ENCODE measurements around the gene ARHGAP26.

- no peak for TF ChIP-seq SIN3A (IDR thresholded peaks at IDR 0.05; ENCODE audit: low read depth)
- no peak for TF ChIP-seq REST (IDR thresholded peaks at IDR 0.05; ENCODE audit: low read depth)
- TF ChIP-seq YY1 (IDR thresholded peaks at IDR 0.05; ENCODE audit: extremely low read depth, insufficient replicate concordance, low read depth, low read length), result no peak
- TF ChIP-seq ZNF274 (IDR thresholded peaks at IDR 0.05; ENCODE audit: low read depth, low read length), result no peak
- TF ChIP-seq ATF3 (IDR thresholded peaks at IDR 0.05), result no peak
- no peak for TF ChIP-seq CTCF (IDR thresholded peaks at IDR 0.05 in 2 of 3, conservative IDR thresholded peaks at IDR 0.05 in 1 of 3; ENCODE audit: borderline replicate concordance in 1 of 3, insufficient read depth in 1 of 3, low read depth in 2 of 3, low read length in 2 of 3)
- TF ChIP-seq POLR2A (IDR thresholded peaks at IDR 0.05; ENCODE audit: borderline replicate concordance, extremely low read depth, insufficient read depth, insufficient read length), result no peak
- no peak for TF ChIP-seq EZH2 (IDR thresholded peaks at IDR 0.05)
- TF ChIP-seq POLR2AphosphoS5 (IDR thresholded peaks at IDR 0.05; ENCODE audit: low read depth, low read length), result no peak
- no peak for TF ChIP-seq ZFX (IDR thresholded peaks at IDR 0.05)
- no peak for TF ChIP-seq RAD21 (IDR thresholded peaks at IDR 0.05; ENCODE audit: low read depth)
- no peak for TF ChIP-seq TCF7L2 (IDR thresholded peaks at IDR 0.05; ENCODE audit: borderline replicate concordance, extremely low read depth, insufficient read depth, insufficient read length)
- no peak for TF ChIP-seq CBX3 (IDR thresholded peaks at IDR 0.05; ENCODE audit: low read depth)
These were observed 111.1 kb downstream of the ARHGAP26 start for GRCh38 chr5:142881076-142881783.
